BLaER1 (cell line): Measurements from ENCODE around the gene RFK.
"Not testable (repeated sequence)": the region's sequence is repeated elsewhere in the genome, so short reads cannot be mapped to it uniquely, and the experiment has no call there.

Source experiments
- H3K27ac ChIP-seq: shearing (Covaris generic); formaldehyde crosslinking; 2 replicates; pipeline ENCODE4 v1.8.1; 2022
- H3K27me3 ChIP-seq: shearing (Covaris generic); formaldehyde crosslinking; 2 replicates; pipeline ENCODE4 v1.8.1; 2022
- H3K36me3 ChIP-seq: shearing (Covaris generic); formaldehyde crosslinking; 2 replicates; pipeline ENCODE4 v1.8.1; 2022
- H3K4me1 ChIP-seq: shearing (Covaris generic); formaldehyde crosslinking; 2 replicates; pipeline ENCODE4 v1.8.1; 2022
- H3K4me2 ChIP-seq: shearing (Covaris generic); formaldehyde crosslinking; 2 replicates; pipeline ENCODE4 v1.8.1; 2022
- H3K4me3 ChIP-seq: shearing (Covaris generic); formaldehyde crosslinking; 2 replicates; pipeline ENCODE4 v1.8.1; 2022
- H3K9ac ChIP-seq: shearing (Covaris generic); formaldehyde crosslinking; 2 replicates; pipeline ENCODE4 v1.8.1; 2022
- H3K9me3 ChIP-seq: shearing (Covaris generic); formaldehyde crosslinking; 2 replicates; pipeline ENCODE4 v1.8.1; 2022
- H4K20me1 ChIP-seq: shearing (Covaris generic); formaldehyde crosslinking; 2 replicates; pipeline ENCODE4 v1.8.1; 2022
- Cebpa-rat ChIP-seq: shearing (Covaris generic); IDR thresholded peaks from 2 replicates; pipeline ENCODE4 v1.8.1; 2022

Gene RFK

DNA sequence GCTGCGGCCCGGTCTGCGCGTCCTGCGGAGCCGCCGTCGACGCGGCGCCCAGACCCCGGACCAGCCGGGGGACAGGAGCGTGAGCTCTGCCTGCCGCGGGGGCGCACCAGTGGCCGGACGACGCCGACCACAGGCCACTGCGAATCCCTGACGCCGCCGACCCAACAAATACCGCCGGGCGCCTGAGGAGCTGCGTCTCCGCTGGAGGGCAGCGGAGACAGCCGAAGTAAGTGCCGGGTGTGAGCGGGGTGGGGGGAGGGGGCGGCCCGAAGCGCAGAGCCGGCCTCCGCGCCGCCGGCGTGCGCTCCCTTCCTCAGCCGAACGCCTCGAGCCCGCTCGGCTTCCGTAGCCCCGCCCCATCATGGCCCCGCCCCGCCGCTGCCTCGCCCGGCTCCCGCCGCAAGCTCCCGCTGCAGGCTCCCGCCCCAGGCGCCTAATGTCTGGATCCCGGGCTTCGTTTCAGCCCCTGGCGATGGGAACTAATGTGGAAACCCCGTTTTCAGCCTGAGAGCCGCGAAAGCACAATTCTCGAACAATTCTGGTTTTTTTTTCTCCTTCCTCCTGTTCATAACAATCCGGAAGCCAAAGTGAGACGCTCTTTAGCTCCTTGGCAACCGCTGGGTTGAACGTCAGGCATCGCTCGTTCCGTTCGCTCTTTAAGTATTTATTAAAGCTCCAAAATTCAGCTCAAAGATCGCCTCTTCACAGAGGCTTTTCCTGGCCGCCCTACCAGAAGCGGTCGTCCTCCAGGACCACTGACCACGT lies at the start of gene RFK:
Gene RFK (minus strand): TSS at position 232 of the 765 bp plus-strand sequence. CDS start 255 bp downstream, outside the sequence.
- H3K4me1 ChIP-seq, result peaks cover 19% of the 10 kb centered on the region
- peak within 1 kb of the TSS; percentile 86 for H3K4me2 ChIP-seq
- peak within 1 kb of the TSS; percentile 82 for H3K4me3 ChIP-seq
- H4K20me1 ChIP-seq, result no peaks in the 10 kb centered on the region
- peaks cover 12% of the 10 kb centered on the region; the same call in 1 of the 2 replicates for H3K9me3 ChIP-seq
- TF ChIP-seq Cebpa-rat, result no peak
- peak within 1 kb of the TSS; percentile 89 for H3K27ac ChIP-seq
- H3K9ac ChIP-seq, result peak within 1 kb of the TSS; percentile 91
- H3K36me3 ChIP-seq, result peaks cover 27% of the 10 kb centered on the region
- H3K27me3 ChIP-seq, result no peaks in the 10 kb centered on the region

- Histone ChIP-seq H4K20me1 (no peaks in the 10 kb centered on the region), H3K4me2 (no peak overlapping the region), H3K9me3 (peaks cover 5% of the 10 kb centered on the region; the same call in 1 of the 2 replicates), H3K4me1 (no peaks in the 10 kb centered on the region), H3K27ac (no peak overlapping the region), H3K4me3 (no peak overlapping the region), H3K27me3 (no peaks in the 10 kb centered on the region), H3K9ac (no peak overlapping the region), H3K36me3 (no peaks in the 10 kb centered on the region)
- no peak for TF ChIP-seq Cebpa-rat
Observed at GRCh38 chr9:76443887-76444286, 49.7 kb upstream of the RFK start.

DNA sequence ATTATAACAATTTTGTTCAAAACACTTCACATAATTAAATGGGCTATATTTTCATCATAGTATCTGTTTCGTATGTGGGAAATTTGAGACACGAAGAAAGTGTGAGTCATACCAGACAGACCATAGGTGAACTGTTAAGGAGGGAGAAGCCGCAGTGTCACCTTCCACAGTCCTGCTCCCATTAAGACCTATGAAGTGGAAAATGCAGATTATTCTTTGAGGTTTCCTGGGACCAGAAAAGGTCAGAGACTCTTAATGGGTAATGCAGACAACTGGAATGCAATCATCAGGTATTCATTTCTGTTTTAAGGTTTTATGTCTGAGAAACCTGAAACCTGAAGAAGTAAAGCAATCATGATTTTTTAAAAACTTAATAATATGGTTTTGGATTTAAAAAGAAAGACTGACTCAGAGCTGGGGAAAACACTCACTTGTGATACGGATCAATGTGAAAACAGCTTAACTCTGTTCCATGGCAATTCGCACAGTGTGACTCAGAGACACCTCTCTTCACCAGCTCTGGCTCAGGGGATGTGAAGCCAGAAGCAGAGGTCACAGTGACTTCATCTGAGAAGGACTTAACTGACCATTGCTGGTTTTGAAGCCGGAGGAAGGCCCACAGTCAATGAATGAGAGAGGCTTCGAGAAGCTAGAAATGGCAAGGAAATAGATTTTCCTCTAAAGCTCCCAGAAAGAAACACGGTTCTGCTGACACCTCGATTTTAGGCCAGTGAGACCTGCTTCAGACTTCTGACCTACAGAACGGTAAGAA lies 47.5 kb upstream of the RFK start:
- no peaks in the 10 kb centered on the region for H3K36me3 ChIP-seq
- H4K20me1 ChIP-seq, result no peaks in the 10 kb centered on the region
- H3K27me3 ChIP-seq, result no peaks in the 10 kb centered on the region
- H3K4me3 ChIP-seq, result no peak overlapping the region
- peaks cover 5% of the 10 kb centered on the region; the same call in 1 of the 2 replicates for H3K9me3 ChIP-seq
- H3K4me1 ChIP-seq, result no peaks in the 10 kb centered on the region
- H3K4me2 ChIP-seq, result no peak overlapping the region
- H3K9ac ChIP-seq, result no peak overlapping the region
- no peak overlapping the region for H3K27ac ChIP-seq
- TF ChIP-seq Cebpa-rat, result no peak

DNA sequence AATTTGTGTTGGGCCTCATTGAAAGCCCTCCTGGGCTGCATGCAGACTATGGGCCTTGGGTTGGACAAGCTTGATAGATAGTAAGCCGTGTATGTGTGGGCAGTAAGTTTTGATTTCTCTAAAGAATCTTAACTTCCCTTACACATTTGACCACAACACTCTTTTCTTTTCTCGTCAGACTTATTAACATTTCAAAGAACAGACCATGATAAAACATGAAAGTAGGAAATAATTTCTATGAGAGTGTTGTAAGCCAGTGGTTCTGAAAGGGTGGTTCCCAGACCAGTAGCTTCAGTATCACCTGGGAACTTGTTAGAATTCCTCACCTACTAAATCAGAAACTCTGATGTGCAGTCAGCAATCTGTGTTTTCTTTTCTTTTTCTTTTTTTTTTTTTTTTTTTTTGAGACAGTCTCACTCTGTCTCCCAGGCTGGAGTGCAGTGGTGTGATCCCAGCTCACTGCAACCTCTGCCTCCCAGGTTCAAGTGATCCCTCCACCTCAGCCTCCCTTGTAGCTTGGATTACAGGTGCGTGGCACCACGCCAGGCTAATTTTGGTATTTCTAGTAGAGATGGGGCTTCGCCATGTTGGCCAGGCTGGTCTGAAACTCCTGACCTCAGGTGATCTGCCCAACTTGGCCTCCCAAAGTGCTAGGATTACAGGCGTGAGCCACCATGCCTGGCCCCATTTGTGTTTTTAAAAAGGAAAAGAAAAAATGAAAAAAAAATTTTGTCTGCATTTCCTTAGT lies 44.8 kb upstream of the RFK start:
- Histone ChIP-seq H3K4me3 (no peak overlapping the region), H3K4me1 (no peaks in the 10 kb centered on the region), H4K20me1 (no peaks in the 10 kb centered on the region), H3K9ac (no peak overlapping the region), H3K36me3 (no peaks in the 10 kb centered on the region), H3K27ac (no peak overlapping the region), H3K4me2 (no peak overlapping the region), H3K9me3 (peaks cover 5% of the 10 kb centered on the region; the same call in 1 of the 2 replicates), H3K27me3 (no peaks in the 10 kb centered on the region)
- TF ChIP-seq Cebpa-rat, result no peak

GRCh38 chr9:76437017-76437699 lies 42.9 kb upstream of the RFK start:
- not testable (repeated sequence) for H3K4me2 ChIP-seq, H3K9ac ChIP-seq, H3K4me1 ChIP-seq, H3K9me3 ChIP-seq, H4K20me1 ChIP-seq, H3K4me3 ChIP-seq, H3K36me3 ChIP-seq, H3K27ac ChIP-seq, H3K27me3 ChIP-seq

DNA sequence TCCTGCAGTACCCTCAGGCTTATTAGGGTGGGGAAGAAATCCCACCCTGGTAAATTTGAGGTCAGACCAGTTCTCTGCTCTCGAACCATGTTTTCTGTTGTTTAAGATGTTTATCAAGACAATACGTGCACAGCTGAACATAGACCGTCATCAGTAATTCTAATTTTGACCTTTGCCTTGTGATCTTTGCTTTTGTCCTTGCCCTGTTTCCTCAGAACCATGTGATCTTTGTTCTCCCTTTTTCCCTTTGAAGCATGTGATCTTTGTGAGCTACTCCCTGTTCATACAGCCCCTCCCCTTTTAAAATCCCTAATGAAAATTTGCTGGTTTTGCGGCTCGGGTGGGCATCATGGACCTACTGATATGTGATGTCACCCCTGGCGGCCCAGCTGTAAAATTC lies 40.7 kb upstream of the RFK start:
- H4K20me1 ChIP-seq, H3K4me1 ChIP-seq, H3K27me3 ChIP-seq, H3K4me2 ChIP-seq, H3K4me3 ChIP-seq, H3K9ac ChIP-seq, H3K27ac ChIP-seq, H3K36me3 ChIP-seq, H3K9me3 ChIP-seq: not testable (repeated sequence)

DNA sequence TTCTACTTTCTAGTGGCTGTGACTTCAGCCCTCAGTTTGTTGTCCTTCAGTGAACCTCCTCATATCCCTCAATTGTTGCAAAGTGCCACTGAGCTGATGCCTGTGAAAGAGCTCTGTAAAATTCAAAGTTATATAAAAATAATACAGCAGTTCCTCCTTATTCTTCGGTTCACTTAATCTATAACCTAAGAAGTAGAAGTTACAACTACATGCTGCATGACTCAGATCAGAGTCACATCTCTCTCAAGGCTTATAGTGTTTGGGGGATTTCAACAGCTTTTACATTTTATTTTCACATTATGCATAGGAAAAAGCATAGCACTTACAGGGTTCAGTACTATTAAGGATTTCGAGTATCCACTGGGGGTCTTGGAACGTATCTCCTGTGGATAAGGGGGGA lies 39.6 kb upstream of the RFK start:
- H3K9ac ChIP-seq, result no peak overlapping the region
- no peaks in the 10 kb centered on the region for H3K27me3 ChIP-seq
- no peak for TF ChIP-seq Cebpa-rat
- H3K4me3 ChIP-seq, result no peak overlapping the region
- no peaks in the 10 kb centered on the region for H3K36me3 ChIP-seq
- no peak overlapping the region for H3K27ac ChIP-seq
- no peak overlapping the region for H3K4me2 ChIP-seq
- no peaks in the 10 kb centered on the region for H4K20me1 ChIP-seq
- H3K9me3 ChIP-seq, result no peaks in the 10 kb centered on the region
- no peaks in the 10 kb centered on the region for H3K4me1 ChIP-seq

- Histone ChIP-seq H3K4me2 (no peak overlapping the region), H3K4me3 (no peak overlapping the region), H3K36me3 (no peaks in the 10 kb centered on the region), H3K9me3 (no peaks in the 10 kb centered on the region), H3K27me3 (no peaks in the 10 kb centered on the region), H3K4me1 (no peaks in the 10 kb centered on the region), H4K20me1 (no peaks in the 10 kb centered on the region), H3K27ac (no peak overlapping the region), H3K9ac (no peak overlapping the region)
- no peak for TF ChIP-seq Cebpa-rat
Observed at GRCh38 chr9:76433406-76433805, 39.2 kb upstream of the RFK start.

DNA sequence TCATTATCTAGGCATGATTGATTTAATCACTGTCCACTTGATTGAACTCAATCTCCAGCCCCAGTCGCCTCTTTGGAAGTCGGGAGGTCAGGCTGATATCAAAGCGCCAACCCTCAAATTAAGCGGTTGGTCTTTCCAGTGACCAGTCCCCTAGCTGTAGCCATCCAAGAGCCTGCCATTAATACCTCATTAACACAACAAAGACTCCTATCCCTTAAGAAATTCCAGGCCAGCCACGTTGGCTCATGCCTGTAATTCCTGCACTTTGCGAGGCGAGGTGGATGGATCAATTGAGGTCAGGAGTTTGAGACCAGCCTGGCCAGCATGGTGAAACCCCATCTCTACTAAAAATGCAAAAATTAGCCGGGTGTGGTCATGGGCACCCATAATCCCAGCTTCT lies 37.4 kb upstream of the RFK start:
- no peak for TF ChIP-seq Cebpa-rat
- Histone ChIP-seq H3K36me3 (no peaks in the 10 kb centered on the region), H3K9ac (no peak overlapping the region), H3K9me3 (no peaks in the 10 kb centered on the region), H3K4me1 (no peaks in the 10 kb centered on the region), H3K27me3 (no peaks in the 10 kb centered on the region), H3K4me3 (no peak overlapping the region), H3K4me2 (no peak overlapping the region), H4K20me1 (no peaks in the 10 kb centered on the region), H3K27ac (no peak overlapping the region)
